ENCODE results near the gene ZFP3. TPM values are rescaled to one million over a fixed set of nuclear protein-coding genes. Genes with fewer than 3 reads are reported as not detected.

ZFP3 gene
- total and polyA plus RNA-seq, 2 experiments from 2014 or later: 0.55 to 1.6 TPM

- no peak overlapping the region for H3K4me3 Mint-ChIP-seq
- ATAC-seq: no peak
Observed at GRCh38 chr17:5100832-5101231, 22.6 kb downstream of the ZFP3 start.

More at GRCh38 chr17:5100832-5101231, 22.6 kb downstream of the ZFP3 start:
- no peak for DNase-seq (ENCODE audit: low spot score)
- Histone ChIP-seq H3K27ac (ENCODE audit: low read depth) (0 out of 2 replicates have a peak overlapping the region, but pooled peaks have one; percentile 55), H3F3A (replicated peaks; ENCODE audit: low read depth) (peaks cover 9% of the 10 kb centered on the region; the same call in 1 of the 2 replicates), H3K27me3 (ENCODE audit: insufficient read depth) (peaks cover 11% of the 10 kb centered on the region), H3K4me1 (ENCODE audit: insufficient read depth) (no peaks in the 10 kb centered on the region), H4K20me1 (replicated peaks; ENCODE audit: insufficient read depth) (peaks cover 5% of the 10 kb centered on the region; the same call in 1 of the 2 replicates), H3K36me3 (ENCODE audit: insufficient read depth) (peaks cover 12% of the 10 kb centered on the region), H2AFZ (no peak overlapping the region), H3K9me2 (ENCODE audit: insufficient read depth) (no peaks in the 10 kb centered on the region), H3K79me2 (replicated peaks; ENCODE audit: insufficient read depth) (no peaks in the 10 kb centered on the region), H3K4me2 (no peak overlapping the region), H3K4me3 (no peak overlapping the region)
- 0 out of 3 replicates have a peak, but pooled peaks cover 3% of the 10 kb centered on the region for H3K4me1 Mint-ChIP-seq
- TF ChIP-seq CREB1 (CRISPR knock-in tag; IDR thresholded peaks at IDR 0.05; ENCODE audit: low read depth): no peak
- no peak for TF ChIP-seq ZNF462 (CRISPR knock-in tag; IDR thresholded peaks at IDR 0.05)
- TF ChIP-seq ZNF114 (CRISPR knock-in tag; IDR thresholded peaks at IDR 0.05): no peak
- no peak for TF ChIP-seq NANOG (IDR thresholded peaks at IDR 0.05; ENCODE audit: borderline replicate concordance)
- TF ChIP-seq POLR2AphosphoS5 (IDR thresholded peaks at IDR 0.05; ENCODE audit: low read depth): no peak
- TF ChIP-seq STAT1 (IDR thresholded peaks at IDR 0.05; ENCODE audit: unreplicated experiment): no peak
- no peak for TF ChIP-seq JUNB (IDR thresholded peaks at IDR 0.05; ENCODE audit: unreplicated experiment)
- TF ChIP-seq ETS1 (IDR thresholded peaks at IDR 0.05): no peak
- no peak for TF ChIP-seq CTCF (conservative IDR thresholded peaks at IDR 0.05; ENCODE audit: low read depth in 2 of 2)
- TF ChIP-seq EZH2 (IDR thresholded peaks at IDR 0.05; ENCODE audit: low read depth, unreplicated experiment): no peak
- TF ChIP-seq REST (IDR thresholded peaks at IDR 0.05; ENCODE audit: unreplicated experiment): no peak
- no peak for TF ChIP-seq ZNF331 (CRISPR knock-in tag; IDR thresholded peaks at IDR 0.05; ENCODE audit: low read depth)
- no peak for TF ChIP-seq EZH2phosphoT487 (IDR thresholded peaks at IDR 0.05; ENCODE audit: unreplicated experiment)
- H3K27ac Mint-ChIP-seq: no peak overlapping the region
- H3K27me3 Mint-ChIP-seq (ENCODE audit: insufficient read depth, low read depth, poor library complexity): peaks cover 23% of the 10 kb centered on the region
- H3K36me3 Mint-ChIP-seq (ENCODE audit: low read depth): peaks cover 44% of the 10 kb centered on the region
- peaks cover 63% of the 10 kb centered on the region for H3K9me3 Mint-ChIP-seq

All from GM23338 (cell line).